AG09309 (cell line): ENCODE measurements around the gene RAB3B.

Source experiments
- DNase-seq: peaks from one replicate; pipeline ENCODE4 v3.0.0-alpha.2; 2010; ENCODE audit warnings: low read depth
- H3K4me3 ChIP-seq: 2 replicates; pipeline ENCODE4 v1.5.1; 2011; ENCODE audit warnings: mild to moderate bottlenecking, low read depth, low read length, moderate library complexity; ENCODE audit not compliant: control insufficient read depth
- CTCF ChIP-seq: IDR thresholded peaks from 2 replicates; pipeline ENCODE4 v1.5.1; 2011; ENCODE audit warnings: mild to moderate bottlenecking, low read depth, low read length, inconsistent platforms; ENCODE audit not compliant: insufficient read depth, control insufficient read depth; ENCODE audit errors: missing control alignments

The RAB3B gene

GRCh38 chr1:51949014-51949702 lies 41.3 kb downstream of the RAB3B start:
- TF ChIP-seq CTCF = no peak
- no peak for DNase-seq
- no peak overlapping the region for H3K4me3 ChIP-seq

- H3K4me3 ChIP-seq = no peak overlapping the region
- TF ChIP-seq CTCF = no peak
- DNase-seq = no peak
Measured at GRCh38 chr1:51948491-51948915, 42.0 kb downstream of the RAB3B start.

DNA sequence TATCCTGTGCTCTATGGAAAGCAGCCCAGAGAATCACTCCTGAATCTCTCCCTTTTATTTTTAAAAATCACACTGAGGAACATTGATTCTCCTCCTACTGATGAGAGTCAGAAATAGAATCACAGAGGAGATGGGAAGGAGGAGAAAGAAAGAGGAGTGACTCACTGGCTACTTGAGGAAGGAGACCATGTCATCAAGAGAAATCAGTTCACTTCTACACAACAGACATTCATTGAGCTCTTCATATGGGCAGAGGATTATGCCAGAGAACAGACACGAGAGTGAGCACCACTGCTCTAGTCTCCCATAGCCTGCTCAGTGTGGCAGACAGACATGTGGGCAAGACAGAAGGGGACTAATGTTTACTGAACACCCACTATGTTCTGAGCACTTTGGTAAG lies 44.2 kb downstream of the RAB3B start:
- DNase-seq = no peak
- no peak overlapping the region for H3K4me3 ChIP-seq
- no peak for TF ChIP-seq CTCF

DNA sequence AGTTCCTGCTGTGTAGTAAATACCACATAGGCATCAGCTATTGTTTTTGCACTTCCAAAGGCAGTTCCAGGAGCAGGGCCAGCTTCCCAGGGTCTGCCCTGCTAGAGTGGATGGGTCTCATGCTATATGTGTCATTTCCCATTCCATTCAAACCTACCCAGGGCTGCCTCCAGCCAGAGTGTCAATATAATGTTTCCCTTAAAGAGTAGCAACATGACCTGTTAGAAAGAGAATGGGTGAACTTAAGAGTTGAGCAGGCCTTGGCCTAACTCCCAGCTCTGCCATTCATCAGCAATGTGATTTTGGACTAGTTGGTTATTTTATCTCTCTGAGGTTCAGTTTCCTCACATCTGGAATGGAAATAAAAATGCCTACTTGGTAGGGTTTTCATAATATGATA lies 44.9 kb downstream of the RAB3B start:
- no peak for DNase-seq
- no peak for TF ChIP-seq CTCF

DNA sequence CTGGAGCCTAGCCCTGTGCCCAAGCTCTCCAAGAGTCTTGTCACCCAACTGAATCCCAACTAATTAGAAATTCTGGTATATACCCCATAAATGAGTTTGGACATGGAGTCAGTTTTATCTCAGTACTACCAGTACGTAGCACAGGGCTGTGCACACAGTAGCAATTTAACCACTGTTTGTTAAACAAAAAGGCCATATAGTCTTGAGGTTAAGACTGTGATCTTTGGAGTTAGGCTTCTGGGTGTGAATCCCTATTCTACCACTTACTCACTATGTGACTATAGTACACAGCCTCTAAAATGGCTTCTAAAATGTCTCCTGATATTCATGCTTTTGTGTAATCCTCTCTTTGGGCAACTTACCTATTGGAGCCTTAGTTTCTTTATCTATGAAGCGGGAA lies 48.2 kb downstream of the RAB3B start:
- DNase-seq = no peak
- TF ChIP-seq CTCF = no peak

More for the DNA sequence above, 44.9 kb downstream of the RAB3B start:
- H3K4me3 ChIP-seq = no peak overlapping the region

GRCh38 chr1:51941528-51941927 lies 49.0 kb downstream of the RAB3B start:
- TF ChIP-seq CTCF = no peak
- DNase-seq = no peak
- no peak overlapping the region for H3K4me3 ChIP-seq

More for the DNA sequence above, 48.2 kb downstream of the RAB3B start:
- no peak overlapping the region for H3K4me3 ChIP-seq
